Stimulated activated CD4-positive, alpha-beta T cell treated with anti-CD3 and anti-CD28 coated beads, Interleukin-12 subunit alpha, Interleukin-12 subunit beta, amount 100 ng/mL, for 48 hours (primary cell): ENCODE measurements around the gene ETV5.

ENCODE experiments used
- DNase-seq, 3 donors: peaks; one replicate each; pipeline ENCODE4 v3.0.0-alpha.2; 2020; ENCODE audit warnings: low read depth in 2 of 3, low spot score in 1 of 3

Gene ETV5

DNA sequence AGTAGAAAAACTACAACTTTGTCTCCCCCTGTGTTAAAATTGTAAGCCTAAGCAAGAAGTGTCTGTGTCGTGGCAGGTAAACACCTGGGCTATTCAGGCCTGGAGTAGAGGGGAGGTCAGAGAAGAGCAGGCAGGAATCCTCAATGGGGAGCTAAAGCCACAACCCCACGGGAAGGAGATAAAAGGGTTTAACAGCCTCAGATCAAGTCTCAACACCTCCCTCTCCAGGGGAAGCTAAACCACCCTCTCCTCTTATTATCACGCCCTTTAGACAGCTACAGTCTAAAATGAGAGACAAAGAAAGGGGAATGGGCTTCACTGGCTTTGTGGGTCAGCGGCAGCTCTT lies 11.6 kb downstream of the ETV5 start:
- DNase-seq = no peak

DNA sequence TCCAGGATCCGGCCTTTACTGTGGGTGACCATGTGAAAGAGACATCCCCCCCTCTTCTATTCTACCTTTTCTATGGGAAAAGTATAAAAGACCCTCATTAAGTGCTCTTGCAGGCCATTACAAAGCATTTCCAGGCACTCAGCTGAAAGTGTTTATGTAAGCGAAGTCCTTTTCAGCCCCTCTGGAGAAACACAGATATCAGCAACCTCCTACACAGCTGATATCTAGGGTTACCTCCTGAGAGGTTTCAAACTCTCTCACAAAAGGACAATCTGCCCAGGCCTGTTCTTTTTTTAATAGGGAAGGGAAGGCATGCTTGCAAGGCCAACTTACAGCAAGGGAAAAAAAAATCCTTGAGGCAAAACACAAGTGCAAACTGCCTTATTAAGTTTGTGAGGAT lies 12.6 kb downstream of the ETV5 start:
- DNase-seq = no peak

DNA sequence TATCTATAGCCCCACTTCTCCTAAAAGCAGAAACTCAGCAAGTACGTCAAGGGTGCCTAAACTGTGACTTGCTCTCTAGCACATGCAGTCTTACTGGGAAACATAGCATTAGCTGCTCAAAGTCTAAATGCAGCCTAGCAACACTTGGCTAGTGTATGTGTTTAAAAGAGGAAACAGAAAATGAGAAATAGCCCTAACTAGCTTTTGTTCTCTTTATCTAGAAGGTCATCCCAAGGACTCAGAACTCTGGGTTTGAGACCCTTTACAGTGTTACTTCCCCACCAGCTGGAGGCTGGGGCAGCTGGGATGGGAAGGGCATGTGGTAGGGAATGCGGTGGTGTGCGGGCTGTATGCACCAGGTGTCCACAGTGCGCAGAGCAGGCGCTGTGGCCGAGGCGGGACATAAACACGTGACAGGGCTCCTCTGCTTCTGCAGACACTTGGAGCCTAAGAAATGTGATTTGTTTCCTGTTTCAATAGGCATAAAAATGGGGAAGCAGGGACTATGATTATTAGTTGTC lies 13.3 kb downstream of the ETV5 start:
- no peak for DNase-seq

DNA sequence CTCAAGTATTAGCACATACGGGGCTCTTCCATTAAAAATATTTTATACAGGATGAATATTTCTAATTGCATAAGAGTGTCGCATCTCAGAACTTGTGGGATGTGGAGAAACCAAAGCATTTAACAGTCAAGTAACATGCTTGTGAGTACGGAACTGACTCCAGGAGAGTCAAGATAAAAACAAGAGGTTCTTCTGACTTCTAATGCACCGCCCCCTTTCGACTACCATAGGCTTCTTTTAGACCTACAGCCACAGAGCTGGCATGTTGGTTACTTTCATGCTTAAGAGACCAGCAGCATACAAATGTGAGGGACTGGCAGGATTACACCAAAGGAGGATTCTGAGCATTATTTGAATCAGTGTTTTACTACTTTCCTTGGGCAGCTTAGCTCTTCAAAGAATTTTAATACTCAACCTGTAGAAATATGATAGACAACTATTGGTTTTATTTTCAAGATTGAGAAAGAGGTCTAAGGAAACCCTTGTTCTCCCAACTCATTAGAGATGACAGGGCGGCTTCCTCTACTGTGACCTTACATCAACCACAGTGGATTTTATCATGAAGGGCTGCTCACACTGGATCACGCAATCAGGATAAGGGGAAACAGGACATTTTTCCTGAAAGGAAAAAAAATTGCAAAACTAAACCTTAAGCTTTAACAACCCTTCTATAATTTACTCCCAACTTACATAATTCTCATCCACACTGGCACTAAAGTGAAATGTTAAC lies 14.0 kb downstream of the ETV5 start:
- DNase-seq = no peak

DNA sequence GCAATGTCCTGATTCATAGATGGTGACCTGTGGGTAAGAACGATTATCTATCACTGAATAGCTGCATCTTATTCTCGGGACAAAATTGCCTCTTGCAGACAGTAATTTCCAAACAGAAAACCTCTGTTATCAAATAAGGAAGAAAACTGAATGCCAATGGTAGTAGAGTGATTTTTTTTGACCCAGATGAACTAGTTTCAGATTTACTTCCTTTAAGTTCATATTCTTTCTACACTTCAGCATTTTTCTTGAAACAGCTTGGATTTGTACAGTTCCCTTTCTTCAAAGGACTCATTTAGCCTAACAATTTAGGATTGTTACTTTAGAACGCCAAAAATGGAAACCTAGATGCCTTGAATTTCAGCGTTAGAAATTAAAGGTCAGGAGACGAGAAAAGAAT lies 14.6 kb downstream of the ETV5 start:
- DNase-seq = no peak

DNA sequence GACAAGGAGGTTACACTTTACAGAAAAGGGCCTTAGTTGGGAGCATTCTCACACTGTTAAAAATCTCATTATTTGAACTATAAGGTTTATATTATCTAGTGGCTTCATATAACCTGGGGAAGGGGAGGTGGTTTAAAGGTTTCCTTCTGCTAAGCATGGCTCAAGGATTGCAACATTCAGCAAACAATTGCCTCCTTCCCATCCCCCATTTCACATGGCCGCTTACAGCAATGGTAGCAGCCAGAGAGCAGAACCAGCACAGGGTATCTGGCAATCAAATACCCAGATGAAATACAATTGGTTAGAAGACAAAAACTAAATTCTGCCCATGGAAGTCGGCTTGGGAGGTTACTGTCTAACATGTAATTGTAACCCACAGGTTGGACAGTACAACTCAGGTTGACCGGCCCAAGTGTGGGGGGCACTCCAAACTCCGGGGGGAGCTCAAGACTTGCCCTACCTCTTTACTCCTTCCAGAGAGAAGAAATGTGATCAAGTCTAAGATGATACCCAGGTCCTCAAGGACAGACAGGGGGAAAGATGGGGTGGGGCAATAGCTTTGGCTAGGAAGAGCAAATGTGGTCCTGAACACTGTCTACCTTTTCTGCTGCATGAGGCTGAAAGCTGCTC lies 15.5 kb downstream of the ETV5 start:
- DNase-seq = no peak

DNA sequence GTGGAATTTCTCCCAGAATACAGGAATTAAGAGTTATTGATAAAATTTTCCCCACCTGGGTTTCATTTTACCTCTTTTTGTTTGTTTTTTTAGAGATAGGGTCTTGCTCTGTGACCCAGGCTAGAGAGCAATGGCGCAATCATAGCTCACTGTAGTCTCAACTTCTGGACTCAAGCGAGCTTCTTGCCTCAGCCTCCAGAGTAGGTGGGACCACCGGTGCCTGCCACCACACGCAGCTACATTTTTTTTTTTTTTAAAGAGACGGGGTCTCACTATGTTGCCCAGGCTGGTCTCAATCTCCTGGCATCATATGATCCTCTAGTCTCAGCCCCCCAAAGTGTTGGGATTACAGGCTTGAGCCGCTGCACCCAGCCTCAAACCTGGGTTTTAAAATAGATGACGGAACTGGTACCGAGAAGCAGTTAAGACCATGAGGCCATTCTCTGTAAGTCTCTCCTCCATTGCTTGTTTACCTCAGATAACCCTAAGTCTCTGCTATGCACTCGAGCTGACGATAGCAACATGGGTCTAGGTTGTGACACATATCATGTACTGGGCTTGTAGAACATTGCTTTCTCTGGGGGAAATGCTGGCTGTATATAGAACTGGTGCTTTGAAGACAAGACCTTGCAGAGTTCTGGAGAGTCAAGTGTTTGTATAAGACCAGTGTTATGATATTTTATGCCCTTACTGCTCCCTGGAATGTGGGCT lies 16.4 kb downstream of the ETV5 start:
- DNase-seq = no peak

DNA sequence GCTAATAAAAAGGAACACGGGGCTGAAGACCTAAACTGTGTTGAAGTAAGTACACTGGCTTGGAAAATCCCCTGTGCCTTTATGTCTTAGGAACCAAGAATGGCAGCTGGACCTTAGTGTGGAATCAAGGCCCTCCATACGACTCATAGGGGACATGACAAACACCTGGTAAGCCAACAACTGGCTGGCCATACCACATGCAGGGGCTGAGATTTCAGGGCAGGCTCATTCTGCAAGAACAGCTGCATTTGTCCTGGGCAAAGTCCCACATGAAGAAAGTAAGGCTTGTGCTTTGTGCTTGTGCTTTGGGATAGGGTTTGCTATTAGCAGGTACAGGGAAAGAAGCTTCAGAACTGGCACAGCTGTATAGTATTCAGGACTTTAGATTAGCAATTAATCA lies 18.0 kb downstream of the ETV5 start:
- no peak for DNase-seq

DNA sequence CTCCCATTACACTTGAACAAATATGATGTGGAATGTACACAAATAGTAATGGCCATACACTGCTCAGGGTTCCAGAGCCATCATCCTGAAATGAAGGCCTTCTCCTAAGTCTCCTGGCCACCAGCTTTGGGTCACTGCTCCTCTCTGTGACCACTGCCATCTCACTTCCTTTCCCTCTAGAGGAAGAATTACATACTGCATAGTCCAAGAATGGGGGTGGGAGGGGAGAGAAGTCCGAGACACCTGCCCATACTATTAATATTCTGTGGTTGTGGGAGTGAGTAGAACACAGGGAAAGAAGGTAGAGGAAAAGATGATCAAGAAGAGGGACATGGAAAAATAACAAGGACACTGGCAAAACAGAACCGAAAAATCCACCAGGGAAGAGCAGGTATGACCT lies 20.6 kb downstream of the ETV5 start:
- no peak for DNase-seq

DNA sequence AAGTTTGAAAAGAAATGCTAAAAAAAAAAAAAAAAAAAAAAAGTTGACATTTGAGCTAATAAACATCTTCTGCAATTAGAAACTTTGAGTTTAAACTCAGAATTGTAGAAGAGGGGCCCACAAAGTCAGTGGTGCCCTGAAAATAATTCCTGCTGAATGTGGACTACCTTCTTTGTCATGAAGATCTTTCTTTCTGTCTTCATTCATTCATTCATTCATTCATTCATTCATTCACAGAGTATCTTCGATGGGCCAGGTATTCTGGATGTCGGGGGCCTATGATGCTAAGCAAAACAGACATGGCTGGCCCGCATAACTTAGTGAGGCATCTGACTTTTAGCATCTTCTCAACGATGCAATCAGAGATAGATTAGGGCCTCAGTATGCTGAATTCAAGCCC lies 24.6 kb downstream of the ETV5 start:
- no peak for DNase-seq

DNA sequence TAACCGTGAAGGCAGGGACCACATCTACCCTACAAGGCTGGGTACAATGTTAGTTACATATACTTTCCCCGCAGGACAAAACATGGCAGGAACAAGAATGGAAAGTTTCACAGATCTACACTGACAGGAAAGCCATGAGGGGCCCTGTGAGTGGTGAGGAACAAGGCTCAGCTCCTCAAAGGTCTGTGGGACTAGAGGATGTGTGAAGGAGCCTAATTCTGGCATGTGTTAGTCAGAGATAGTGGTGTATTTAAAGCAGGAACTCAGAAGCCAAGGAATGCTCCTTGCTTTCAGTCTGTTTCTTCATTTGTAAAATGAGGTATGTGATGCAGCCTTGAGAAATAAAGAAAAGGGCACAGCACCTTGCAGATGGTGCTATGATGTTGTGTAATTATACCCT lies 25.1 kb downstream of the ETV5 start:
- DNase-seq = no peak

DNA sequence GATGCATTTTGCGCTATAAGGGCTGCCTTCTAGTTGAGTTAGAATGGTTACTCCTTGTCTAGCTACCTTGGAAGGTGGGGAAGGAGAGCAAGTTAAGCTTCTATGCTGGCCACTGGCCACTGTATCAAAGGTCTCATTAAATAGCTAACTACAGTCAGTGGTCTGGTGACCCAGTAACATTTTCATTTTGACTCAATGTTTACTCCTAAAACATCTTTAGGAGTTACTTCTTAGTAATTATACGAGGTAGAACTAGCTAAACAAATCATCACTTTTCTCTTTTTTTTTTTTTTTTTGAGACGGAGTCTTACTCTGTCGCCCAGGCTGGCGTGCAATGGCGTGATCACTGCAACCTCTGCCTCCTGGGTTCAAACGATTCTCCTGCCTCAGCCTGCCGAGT lies 26.7 kb downstream of the ETV5 start:
- no peak for DNase-seq

DNA sequence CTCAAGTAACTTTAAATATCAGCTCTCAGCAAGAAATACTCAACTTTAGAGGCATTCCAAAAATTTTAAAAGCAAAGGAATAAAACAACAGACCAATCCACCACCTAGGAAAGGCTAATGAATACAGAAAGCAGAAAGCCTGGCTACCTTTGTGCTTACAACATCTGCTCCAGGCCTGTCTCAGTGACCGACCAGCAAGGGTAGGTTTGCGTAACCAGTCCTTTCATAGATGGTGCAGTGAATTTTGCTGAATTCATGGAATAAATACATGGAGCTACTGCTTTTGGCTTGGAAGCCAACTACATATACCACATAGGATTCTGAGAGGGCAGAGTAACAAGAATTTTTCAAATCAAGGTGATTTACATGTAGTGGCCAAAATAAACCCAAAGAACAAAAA lies 27.2 kb downstream of the ETV5 start:
- no peak for DNase-seq

DNA sequence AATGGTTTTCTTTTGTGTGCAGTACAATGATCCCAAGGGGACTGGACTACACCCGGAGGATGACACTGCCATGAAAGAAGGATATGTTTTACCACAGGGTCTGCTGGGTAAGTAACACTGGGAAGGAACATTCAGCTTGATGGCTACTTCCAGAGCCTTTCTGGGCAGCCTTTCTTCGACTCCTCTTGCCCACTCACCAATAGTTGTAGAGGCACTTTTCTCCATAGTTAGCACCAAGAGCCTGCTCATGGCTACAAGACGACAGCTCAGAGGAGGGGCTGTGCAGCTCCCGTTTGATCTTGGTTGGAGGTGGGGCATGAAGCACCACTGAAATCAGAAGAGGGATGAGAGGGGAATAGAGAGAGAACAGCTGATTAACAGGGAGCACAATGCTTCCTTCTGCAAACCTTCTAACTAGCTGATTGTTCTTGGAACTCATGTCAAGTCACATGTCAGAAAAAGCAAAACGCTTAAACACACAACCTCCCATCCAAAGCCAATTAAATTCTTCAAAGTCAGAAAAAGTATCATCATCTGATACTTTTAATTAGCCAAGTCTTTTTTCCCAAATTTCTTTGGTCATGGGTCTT lies 27.9 kb downstream of the ETV5 start:
- DNase-seq = no peak

DNA sequence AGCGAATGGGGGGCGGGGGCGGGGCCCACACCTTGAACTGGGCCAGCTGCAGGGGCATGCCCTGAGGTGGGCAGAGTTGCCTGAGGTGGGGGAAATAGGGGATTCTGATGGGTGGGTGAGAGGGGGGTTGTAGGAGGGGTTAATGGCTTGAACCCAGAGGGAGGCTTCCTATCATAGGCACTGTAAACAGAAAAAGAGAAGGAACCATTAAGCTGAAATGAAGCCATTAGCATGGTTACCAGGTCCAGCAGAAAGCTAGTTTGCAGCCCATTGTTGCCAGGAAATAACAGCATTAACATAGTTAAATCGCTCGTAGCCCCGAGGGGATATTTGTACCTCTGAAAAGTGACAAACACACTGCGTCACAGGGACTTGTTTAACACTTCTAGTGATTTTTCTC lies 29.0 kb downstream of the ETV5 start:
- DNase-seq = no peak

DNA sequence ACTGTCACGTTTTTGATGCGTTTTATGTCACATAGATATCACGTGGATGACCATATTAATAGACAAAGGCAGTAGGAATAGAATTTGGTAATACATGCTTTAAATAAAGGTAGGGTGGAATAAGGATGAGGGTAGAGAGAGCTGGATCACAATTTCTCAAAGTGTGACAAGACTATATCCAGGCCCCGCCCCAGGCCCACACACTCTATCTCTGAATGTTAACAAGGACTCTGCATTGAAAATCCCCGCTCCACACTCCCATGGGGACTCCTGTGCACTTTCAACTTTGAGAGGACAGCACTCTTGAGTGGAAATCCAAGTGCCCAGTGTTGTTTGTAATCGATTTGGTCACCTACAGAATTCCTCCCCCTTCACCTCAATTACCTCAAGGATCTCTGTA lies 31.4 kb downstream of the ETV5 start:
- DNase-seq = no peak

DNA sequence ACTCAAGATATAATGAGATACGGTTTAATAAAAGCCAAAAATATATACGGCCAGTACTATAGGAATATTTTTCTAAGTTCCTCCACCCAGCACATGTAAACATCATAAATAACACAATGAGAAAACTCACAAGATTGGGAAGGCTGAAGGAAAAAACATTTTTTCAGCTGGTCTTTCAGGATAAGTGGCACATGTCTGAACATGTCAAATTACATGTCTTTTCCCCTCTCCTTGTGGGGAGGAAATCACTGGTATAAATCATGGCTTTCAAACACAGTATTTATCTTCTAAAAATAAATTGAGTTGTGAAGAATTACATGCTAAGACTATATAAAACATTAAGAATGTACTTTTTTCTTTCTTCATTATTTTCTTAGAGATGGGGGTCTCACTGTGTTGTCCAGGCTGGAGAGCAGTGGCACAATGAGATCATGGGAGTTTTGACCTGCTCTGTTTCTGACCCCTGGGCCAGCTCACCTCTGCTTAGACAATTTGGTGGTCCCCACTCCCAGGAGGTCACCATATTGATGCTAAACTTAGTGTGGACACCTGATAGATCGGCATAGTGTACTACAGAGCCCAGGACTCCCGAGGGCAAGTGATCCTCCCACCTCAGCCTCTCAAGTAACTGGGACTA lies 32.8 kb downstream of the ETV5 start:
- DNase-seq = no peak

DNA sequence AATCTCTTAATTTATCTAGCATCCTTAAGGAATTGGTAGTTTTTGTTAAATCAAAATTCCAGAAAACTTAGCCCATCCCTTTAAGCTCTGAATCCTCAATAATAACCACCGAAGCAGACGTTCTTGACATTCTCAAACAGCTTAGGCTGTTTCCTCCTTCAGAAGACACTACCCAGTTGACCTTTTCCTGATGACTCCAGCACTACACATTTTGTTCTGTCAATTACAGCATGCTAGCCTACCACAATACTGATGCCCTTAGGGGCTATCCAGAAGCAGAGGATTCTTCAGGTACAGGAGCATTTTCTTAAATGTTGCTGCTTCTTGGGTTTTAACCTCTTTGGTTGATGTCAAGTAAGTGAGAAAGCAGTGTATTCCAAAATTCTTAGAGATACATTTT lies 33.4 kb downstream of the ETV5 start:
- no peak for DNase-seq

DNA sequence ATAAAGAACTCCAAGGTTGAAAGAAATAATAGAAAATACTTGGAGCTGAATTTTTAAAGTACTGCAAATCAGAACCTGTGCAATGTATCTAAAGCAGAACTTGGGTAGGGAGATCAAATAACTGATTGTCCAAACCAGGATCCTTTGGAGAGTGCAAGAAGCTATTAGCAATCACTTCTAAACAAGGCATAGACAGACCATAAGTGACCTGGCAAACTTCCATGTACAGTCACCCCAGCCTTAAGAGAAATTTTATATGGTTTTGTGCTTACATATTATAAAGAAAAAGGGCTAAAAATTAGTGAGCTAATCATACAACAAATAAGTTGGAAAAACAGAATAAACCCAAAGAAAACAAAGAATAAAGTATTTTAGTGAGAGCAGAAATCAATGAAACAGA lies 35.2 kb downstream of the ETV5 start:
- DNase-seq = no peak

DNA sequence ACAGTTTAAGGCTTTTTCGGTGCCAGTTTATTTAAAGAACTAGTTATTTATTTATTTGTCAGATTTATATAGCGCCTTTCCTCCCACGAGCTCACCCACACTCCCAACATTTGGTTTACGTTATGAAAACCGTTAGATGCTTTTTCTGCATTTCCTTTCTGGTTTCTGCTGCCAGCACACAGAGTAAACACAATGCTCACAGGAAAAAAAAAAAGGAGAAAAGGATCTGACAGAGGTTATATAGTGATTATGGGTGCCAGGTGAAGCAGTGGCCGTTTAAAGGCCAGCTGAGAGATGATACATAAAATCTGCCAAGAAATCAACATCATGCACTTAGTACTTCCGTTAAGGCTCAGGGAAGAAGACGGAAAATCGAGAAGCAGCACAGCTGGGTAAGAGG lies 37.9 kb downstream of the ETV5 start:
- no peak for DNase-seq

DNA sequence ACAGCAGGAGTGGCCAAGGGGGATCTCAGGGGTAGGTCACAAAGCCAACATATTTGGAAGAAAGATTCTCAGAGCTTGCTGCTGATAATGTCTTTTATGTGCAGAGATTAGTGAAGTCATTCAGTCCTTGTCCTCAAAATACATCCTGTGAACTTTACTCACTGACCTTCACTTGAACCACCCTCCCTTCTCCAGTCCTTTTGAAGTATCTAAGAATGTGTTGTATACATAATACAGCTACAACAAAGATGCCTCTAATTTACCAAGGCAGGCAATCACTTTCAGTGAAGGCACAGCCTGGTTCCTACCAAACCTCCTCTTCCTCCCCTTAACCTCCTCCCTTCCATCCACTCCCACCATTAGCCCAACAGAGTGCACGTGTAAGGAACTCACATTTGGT lies 38.3 kb downstream of the ETV5 start:
- no peak for DNase-seq

DNA sequence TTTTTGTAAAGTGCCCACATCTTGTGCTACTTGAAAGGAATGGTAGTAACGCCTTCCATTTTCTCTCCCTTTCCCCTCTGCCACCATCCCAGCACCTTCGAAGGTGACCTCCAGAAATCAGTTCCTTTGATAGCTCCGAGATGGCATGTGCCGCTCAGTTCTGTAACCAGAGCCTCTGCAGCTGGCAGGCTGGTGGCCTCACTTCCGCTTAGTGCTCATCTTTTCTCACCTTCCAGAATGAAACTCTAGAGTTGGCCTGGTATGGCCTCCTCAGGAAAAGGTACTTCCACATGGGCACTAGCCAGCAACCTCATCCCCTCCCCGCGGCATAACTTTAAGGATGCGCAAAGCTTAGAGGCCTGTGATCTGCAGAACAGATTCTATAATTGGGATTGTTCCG lies 38.8 kb downstream of the ETV5 start:
- DNase-seq = no peak
